Stimulated activated effector memory CD8-positive, alpha-beta T cell treated with anti-CD3 and anti-CD28 coated beads, Interleukin-12 subunit alpha, Interleukin-12 subunit beta, amount 100 ng/mL, for 72 hours (primary cell): ENCODE measurements around the gene AMZ1.

ENCODE experiments used
- ATAC-seq: fragments of 150-1000 bp; cut with Tn5 transposase; 2 replicates; pipeline ENCODE4 v1.10.0; 2021
- DNase-seq, 2 donors: peaks; one replicate each; pipeline ENCODE4 v3.0.0; 2021 to 2022; ENCODE audit warnings: low spot score in 2 of 2
- H3K27ac Mint-ChIP-seq: one replicate; pipeline ENCODE4 v1.8.0; 2022; ENCODE audit warnings: mild to moderate bottlenecking, mixed read lengths
- H3K36me3 Mint-ChIP-seq: one replicate; pipeline ENCODE4 v1.8.0; 2022; ENCODE audit warnings: mild to moderate bottlenecking, mixed read lengths
- H3K4me1 Mint-ChIP-seq: one replicate; pipeline ENCODE4 v1.8.0; 2022; ENCODE audit warnings: mixed read lengths
- H3K4me3 Mint-ChIP-seq: one replicate; pipeline ENCODE4 v1.8.0; 2022; ENCODE audit warnings: mild to moderate bottlenecking, mixed read lengths
- H3K9me3 Mint-ChIP-seq: one replicate; pipeline ENCODE4 v1.8.0; 2022; ENCODE audit warnings: mixed read lengths

Gene AMZ1

GRCh38 chr7:2761801-2762497 lies 73.9 kb downstream of the AMZ1 start:
- DNase-seq (no peak), ATAC-seq (no peak)
- Mint-ChIP-seq H3K36me3 (no peaks in the 10 kb centered on the region), H3K27ac (no peak overlapping the region), H3K4me3 (no peak overlapping the region), H3K9me3 (no peaks in the 10 kb centered on the region), H3K4me1 (peaks cover 53% of the 10 kb centered on the region)

DNA sequence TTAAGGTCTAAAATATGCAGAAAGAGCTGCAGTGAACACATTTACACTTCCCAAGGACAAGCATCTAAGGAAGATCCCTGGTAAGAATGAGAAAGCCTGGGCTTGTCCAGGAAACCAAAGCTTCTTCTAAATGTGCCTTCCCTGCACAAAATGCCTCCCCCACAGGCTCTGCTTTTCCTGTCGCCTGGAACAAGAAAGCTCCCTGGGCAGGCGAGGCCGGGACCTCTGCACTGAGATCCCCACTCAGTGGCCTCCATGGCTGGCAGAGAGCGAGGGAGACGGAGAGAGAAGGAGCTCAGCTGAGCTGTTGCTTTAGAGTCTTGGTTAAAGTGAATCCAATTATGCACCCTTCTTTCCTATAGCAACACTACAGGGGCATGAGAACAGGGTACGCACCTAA lies 75.6 kb downstream of the AMZ1 start:
- Mint-ChIP-seq H3K4me1 (peaks cover 36% of the 10 kb centered on the region), H3K4me3 (no peak overlapping the region), H3K9me3 (no peaks in the 10 kb centered on the region), H3K36me3 (no peaks in the 10 kb centered on the region), H3K27ac (no peak overlapping the region)
- DNase-seq (no peak), ATAC-seq (no peak)

DNA sequence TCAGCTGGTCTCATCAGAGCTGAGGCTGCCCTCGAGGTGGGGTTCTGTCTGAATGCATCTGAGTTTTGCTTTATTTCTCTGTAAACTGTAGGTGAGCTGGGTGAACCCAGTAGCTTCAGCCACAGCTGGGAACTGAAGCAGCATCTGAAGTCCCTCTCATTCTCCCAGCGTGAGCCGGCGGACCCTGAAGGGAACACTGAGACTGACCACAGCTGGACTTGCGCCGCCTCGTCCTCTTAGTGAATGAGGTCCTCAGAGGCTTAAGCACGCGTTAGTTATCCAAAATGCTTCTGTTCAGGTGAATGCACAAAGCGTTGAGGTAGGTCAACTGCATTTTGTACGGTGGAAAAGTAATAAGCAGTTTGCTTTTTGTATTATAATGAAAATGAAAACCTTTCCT lies 76.6 kb downstream of the AMZ1 start:
- Mint-ChIP-seq H3K27ac (no peak overlapping the region), H3K36me3 (no peaks in the 10 kb centered on the region), H3K4me1 (peaks cover 26% of the 10 kb centered on the region), H3K4me3 (no peak overlapping the region), H3K9me3 (no peaks in the 10 kb centered on the region)
- ATAC-seq (no peak), DNase-seq (no peak)
